MCF 10A (cell line): ENCODE measurements around the gene RCAN1. TPM values are rescaled to one million over a fixed set of nuclear protein-coding genes. Genes with fewer than 3 reads are reported as not detected.
A peak's percentile ranks its signal among the peaks of the same experiment; 100 is the strongest.

Experiments
- BruUV-seq: library from RNA; stranded (reverse); fragments of 400-500 nt; replicated peaks from 2 replicates; lab custom pipeline; 2021; lab: Mats Ljungman, UMichigan
- CTCF ChIA-PET: fragments of 300-600 bp; sonication (Branson Sonifier 250); formaldehyde crosslinking; extraction: SDS; loops from one replicate; lab custom pipeline; 2021; ENCODE audit warnings: antibody characterized with exemption, inconsistent platforms; lab: Yijun Ruan, JAX
- POLR2A ChIA-PET: fragments of 300-600, 350-650 bp; sonication (Branson Sonifier 250); formaldehyde crosslinking; extraction: SDS; loops from one replicate; lab custom pipeline; 2020; ENCODE audit warnings: antibody characterized with exemption, inconsistent platforms; lab: Yijun Ruan, JAX
- DNase-seq: peaks from one replicate; pipeline ENCODE4 v3.0.0-alpha.2; 2018; ENCODE audit not compliant: unreplicated experiment
- H3K27ac Mint-ChIP-seq: one replicate; pipeline ENCODE4 v1.8.0; 2022; ENCODE audit warnings: mild to moderate bottlenecking, low read depth, mixed read lengths; ENCODE audit not compliant: unreplicated experiment
- H3K27me3 Mint-ChIP-seq: one replicate; pipeline ENCODE4 v1.8.0; 2022; ENCODE audit warnings: mixed read lengths; ENCODE audit not compliant: insufficient read depth, unreplicated experiment
- H3K36me3 Mint-ChIP-seq: one replicate; pipeline ENCODE4 v1.8.0; 2022; ENCODE audit warnings: mild to moderate bottlenecking, moderate library complexity, mixed read lengths; ENCODE audit not compliant: insufficient read depth, unreplicated experiment
- H3K4me1 Mint-ChIP-seq: one replicate; pipeline ENCODE4 v1.8.0; 2022; ENCODE audit warnings: mixed read lengths; ENCODE audit not compliant: insufficient read depth, unreplicated experiment
- H3K4me3 Mint-ChIP-seq: one replicate; pipeline ENCODE4 v1.8.0; 2022; ENCODE audit warnings: mild to moderate bottlenecking, moderate library complexity, mixed read lengths; ENCODE audit not compliant: unreplicated experiment
- H3K9me3 Mint-ChIP-seq: one replicate; pipeline ENCODE4 v1.8.0; 2022; ENCODE audit warnings: mixed read lengths; ENCODE audit not compliant: unreplicated experiment
- intact Hi-C: fragments of 100-400 bp; cut with micrococcal nuclease; formaldehyde crosslinking; loops from 2 replicates; pipeline ENCODE4 v1.14.1; 2022
- total RNA-seq: library from RNA; stranded (reverse); gene quantifications from 2 replicates; pipeline ENCODE4 v1.2.3, GENCODE V29; 2022
- TF ChIP-seq, protein P1 (sequence below): fragments of 200-600 bp; IDR thresholded peaks from one replicate; pipeline ENCODE4 v1.8.0; 2022; ENCODE audit warnings: antibody characterized with exemption, mild to moderate bottlenecking; ENCODE audit not compliant: unreplicated experiment

The RCAN1 gene
- total RNA-seq, 1 experiment from 2014 or later = 11.9 TPM

DNA sequence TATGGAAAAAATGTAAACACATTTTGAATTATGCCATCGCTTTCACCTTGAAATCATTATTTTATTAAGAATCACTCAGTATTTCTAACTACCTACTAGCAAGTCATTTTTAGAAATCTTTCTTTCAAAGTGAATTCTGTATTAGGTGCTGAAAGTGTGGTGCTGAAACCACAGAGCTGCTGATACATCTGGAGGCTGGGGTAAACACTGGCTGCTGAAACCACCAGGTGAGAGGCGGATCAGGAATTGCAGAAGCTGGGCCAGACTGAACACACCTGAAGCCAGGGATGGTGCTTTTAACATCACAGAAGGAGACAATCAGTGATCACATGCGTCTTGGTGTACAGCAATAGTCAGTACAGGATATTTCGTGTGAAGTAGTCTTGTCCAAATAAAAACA is 60.7 kb downstream of the RCAN1 start:
- Mint-ChIP-seq H3K27ac (no peak overlapping the region), H3K27me3 (no peaks in the 10 kb centered on the region), H3K9me3 (peaks cover 6% of the 10 kb centered on the region), H3K4me1 (peaks cover 4% of the 10 kb centered on the region), H3K36me3 (no peaks in the 10 kb centered on the region), H3K4me3 (no peak overlapping the region)
- TF ChIP-seq, protein P1, sequence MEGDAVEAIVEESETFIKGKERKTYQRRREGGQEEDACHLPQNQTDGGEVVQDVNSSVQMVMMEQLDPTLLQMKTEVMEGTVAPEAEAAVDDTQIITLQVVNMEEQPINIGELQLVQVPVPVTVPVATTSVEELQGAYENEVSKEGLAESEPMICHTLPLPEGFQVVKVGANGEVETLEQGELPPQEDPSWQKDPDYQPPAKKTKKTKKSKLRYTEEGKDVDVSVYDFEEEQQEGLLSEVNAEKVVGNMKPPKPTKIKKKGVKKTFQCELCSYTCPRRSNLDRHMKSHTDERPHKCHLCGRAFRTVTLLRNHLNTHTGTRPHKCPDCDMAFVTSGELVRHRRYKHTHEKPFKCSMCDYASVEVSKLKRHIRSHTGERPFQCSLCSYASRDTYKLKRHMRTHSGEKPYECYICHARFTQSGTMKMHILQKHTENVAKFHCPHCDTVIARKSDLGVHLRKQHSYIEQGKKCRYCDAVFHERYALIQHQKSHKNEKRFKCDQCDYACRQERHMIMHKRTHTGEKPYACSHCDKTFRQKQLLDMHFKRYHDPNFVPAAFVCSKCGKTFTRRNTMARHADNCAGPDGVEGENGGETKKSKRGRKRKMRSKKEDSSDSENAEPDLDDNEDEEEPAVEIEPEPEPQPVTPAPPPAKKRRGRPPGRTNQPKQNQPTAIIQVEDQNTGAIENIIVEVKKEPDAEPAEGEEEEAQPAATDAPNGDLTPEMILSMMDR = no peak
- intact Hi-C loops = no loop called here
- ChIA-PET POLR2A (no interaction called here), CTCF (interaction anchor here (1.4 to 1.6 kb wide), 2 partner anchors 11 to 77 kb away, joined by 3 to 6 read pairs; no protein-coding TSS in a partner anchor)
- BruUV-seq = no TSS peak
- DNase-seq = no peak

DNA sequence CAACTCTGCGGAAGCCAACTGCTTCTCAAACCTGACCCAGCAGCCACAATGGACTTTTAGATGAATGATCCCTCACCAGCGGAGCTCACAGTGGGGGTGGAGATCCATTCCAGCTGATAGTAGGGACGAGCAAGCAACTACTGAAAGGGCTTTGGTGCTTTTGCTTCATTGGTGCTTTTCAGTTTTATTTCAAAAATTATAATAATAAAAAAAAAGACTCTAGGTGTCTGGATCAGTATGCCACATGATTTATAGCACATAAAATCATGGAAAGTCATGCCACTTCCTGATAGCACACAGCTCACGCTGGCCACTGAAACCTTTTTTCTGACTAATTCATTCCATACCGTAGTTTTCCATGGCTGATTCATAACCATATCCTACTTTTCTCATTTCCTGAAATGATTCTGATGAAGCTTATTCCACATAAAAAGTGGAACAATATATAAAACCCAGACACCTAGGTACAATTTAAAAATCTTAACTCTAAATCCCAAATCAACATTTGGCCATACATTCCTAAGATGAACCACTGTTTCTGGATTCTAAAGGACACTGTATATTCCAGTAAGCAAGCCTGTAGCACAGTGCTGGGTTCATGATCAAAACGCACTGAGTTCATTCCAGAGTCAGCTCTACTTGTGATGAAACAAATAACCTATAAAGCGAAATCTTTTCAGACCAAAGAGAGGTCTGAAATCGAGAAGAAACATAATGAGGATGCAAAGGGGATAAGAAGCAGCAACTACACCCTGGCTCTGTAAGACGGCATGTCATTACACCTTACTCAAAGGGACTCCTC is 61.6 kb downstream of the RCAN1 start:
- no peak overlapping the region for H3K4me3 Mint-ChIP-seq
- peaks cover 6% of the 10 kb centered on the region for H3K9me3 Mint-ChIP-seq
- intact Hi-C loops = no loop called here
- no peaks in the 10 kb centered on the region for H3K27me3 Mint-ChIP-seq
- H3K27ac Mint-ChIP-seq = no peak overlapping the region
- TF ChIP-seq, protein P1 = no peak
- CTCF ChIA-PET = interaction anchor here (0.8 to 1.4 kb wide), 3 partner anchors 10 to 188 kb away, joined by 3 to 6 read pairs (median 3); no protein-coding TSS in a partner anchor
- POLR2A ChIA-PET = no interaction called here
- peak; percentile 26 for DNase-seq
- H3K36me3 Mint-ChIP-seq = no peaks in the 10 kb centered on the region
- no TSS peak for BruUV-seq
- peaks cover 10% of the 10 kb centered on the region for H3K4me1 Mint-ChIP-seq

DNA sequence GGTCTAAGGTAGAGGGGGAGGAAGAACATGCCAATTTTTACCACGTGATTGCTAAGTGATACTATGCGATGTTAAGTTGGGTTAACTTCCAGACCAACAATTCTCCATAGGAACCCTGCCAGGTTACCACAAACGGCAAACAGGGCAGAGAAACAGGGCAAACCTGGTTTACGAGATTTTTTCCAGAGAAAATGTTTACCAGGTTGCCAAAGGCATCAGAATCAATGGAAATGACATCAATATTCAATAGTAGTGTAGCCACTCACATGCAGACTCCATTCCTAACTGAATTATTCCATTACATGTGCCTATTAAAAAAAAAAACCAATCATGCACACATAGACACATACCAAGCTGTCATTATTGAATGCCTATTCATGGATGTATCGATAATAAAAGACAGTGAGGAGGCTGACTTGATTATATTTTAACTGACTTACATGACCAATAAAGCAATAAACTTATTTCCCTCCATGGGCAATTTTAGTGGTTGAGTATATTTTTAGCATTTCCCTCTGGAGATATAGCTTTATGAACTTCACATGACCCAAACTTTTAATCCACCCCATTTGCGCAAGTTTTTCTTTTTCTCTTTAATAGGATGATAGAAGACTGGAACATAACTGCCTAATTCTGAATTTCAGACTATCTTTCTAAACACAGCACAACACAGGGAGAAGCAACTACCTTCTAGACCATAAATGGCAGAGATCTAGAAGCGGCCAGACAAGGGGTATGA is 62.4 kb downstream of the RCAN1 start:
- Mint-ChIP-seq H3K27ac (no peak overlapping the region), H3K4me1 (peaks cover 10% of the 10 kb centered on the region), H3K4me3 (no peak overlapping the region), H3K36me3 (no peaks in the 10 kb centered on the region), H3K9me3 (peaks cover 6% of the 10 kb centered on the region), H3K27me3 (no peaks in the 10 kb centered on the region)
- DNase-seq = no peak
- ChIA-PET POLR2A (no interaction called here), CTCF (interaction anchor here (0.5 to 1.0 kb wide), 3 partner anchors 44 to 187 kb away, joined by 3 read pairs; no protein-coding TSS in a partner anchor)
- intact Hi-C loops = no loop called here
- TF ChIP-seq, protein P1 = no peak
- no TSS peak for BruUV-seq

DNA sequence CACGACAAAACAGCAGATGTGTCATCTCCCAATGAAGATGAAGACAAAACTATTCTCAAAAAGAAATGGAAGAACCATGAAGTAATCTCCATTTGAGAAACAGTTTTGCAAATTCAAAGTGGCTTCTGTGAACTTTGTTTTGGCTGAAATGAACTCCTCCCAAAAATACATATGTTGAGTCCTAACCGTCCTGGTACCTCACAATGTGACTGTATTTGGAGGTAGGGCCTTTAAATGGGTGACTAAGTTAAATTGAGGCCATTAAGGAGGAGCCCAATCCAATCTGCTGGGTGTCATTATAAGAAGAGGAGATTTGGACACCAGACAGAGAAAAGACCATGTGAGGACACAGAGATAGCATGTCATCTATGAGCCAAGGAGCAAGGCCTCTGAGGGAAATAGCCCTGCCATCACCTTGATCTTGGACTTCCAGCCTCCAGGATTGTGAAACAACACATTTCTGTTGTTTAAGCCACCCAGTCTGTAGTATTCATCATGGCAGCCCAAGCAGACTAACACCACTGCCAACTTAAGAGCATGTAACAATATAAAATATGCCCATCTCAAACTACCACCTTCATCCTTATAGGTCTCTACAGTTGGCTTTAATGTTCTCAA is 64.6 kb downstream of the RCAN1 start:
- TF ChIP-seq, protein P1 = no peak
- peaks cover 6% of the 10 kb centered on the region for H3K9me3 Mint-ChIP-seq
- peaks cover 15% of the 10 kb centered on the region for H3K4me1 Mint-ChIP-seq
- no peaks in the 10 kb centered on the region for H3K27me3 Mint-ChIP-seq
- H3K27ac Mint-ChIP-seq = no peak overlapping the region
- BruUV-seq = no TSS peak
- H3K4me3 Mint-ChIP-seq = no peak overlapping the region
- ChIA-PET POLR2A (no interaction called here), CTCF (no interaction called here)
- DNase-seq = no peak
- intact Hi-C loops = no loop called here
- no peaks in the 10 kb centered on the region for H3K36me3 Mint-ChIP-seq
